Measurements from ENCODE around the gene PPM1E.
"Not testable (repeated sequence)": the region's sequence is repeated elsewhere in the genome, so short reads cannot be mapped to it uniquely, and the experiment has no call there.

The PPM1E gene

DNA sequence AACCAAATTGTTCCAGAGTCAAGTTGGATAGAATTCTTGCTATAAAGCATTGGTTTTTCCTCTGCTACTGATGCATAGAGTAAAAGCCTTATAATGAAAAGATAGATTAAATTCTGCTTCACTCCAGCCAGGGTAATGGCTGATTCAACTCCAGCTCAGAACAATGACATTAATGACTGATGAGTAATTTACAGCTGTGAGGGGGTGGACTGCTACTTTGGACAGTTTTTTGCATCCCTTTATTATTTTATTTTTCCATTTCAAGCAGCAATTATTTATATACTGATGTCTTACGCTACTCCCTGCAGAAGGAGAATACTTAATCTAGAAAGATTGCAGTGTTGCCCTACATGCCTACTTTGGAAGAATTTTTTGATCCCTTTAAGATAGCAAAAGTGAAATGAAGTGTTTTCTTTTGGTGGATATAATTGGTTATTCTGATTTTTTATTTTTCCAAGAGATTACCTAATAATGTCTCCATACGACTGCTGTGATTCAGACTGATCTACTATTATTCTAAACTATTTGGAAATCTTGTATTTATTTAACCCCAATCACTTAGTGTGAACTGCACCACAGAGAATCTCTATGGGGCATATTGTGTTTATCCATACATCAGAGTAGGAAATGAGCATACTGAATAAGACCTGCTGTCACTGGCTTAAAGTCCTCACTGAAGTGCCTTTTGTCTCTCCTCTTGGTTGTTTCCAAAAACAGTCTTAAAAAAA lies 201.5 kb downstream of the PPM1E start:
- DNase-seq = peak in 3 of 4 experiments; percentile 33 to 56 (median 49)

DNA sequence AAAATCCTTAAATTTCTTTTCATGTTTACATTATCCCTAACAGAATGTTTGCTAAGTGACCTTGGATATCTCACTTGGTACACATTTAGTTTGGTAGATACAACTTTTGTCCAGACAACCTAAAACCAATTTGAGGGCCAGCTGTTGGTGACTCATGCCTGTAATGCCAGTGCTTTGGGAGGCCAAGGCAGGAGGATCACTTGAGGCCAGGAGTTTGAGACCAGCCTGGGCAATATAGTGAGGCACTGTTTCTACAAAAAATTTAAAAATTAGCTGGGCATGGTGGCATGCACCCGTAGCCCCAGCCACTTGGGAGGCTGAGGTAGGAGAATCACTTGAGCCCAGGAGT lies 202.0 kb downstream of the PPM1E start:
- DNase-seq = not testable (repeated sequence)

GRCh38 chr17:58960068-58960467 lies 204.4 kb downstream of the PPM1E start:
- DNase-seq = peak in 3 of 4 experiments; percentile 43 to 62 (median 46)

DNA sequence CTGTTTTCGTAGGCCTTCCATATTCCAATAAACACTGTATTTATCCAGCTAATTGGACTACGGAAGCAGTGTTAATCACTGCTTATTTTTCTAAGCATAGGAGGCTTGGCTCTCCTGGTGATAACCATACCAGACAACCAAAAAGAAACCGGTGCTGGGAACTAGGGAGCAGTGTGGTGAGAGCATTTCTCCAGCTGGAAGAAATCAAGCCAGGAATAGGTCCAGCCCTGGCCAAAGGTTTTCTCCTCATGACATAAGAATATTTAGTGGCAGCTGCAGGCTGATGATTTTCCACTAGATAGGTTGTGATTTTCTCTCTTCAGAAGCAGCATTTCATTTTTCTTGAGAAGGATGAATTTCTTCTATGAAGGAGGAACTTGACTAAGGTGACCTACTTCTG lies 209.6 kb downstream of the PPM1E start:
- no peak for DNase-seq

GRCh38 chr17:58966208-58966607 lies 210.6 kb downstream of the PPM1E start:
- DNase-seq = no peak

DNA sequence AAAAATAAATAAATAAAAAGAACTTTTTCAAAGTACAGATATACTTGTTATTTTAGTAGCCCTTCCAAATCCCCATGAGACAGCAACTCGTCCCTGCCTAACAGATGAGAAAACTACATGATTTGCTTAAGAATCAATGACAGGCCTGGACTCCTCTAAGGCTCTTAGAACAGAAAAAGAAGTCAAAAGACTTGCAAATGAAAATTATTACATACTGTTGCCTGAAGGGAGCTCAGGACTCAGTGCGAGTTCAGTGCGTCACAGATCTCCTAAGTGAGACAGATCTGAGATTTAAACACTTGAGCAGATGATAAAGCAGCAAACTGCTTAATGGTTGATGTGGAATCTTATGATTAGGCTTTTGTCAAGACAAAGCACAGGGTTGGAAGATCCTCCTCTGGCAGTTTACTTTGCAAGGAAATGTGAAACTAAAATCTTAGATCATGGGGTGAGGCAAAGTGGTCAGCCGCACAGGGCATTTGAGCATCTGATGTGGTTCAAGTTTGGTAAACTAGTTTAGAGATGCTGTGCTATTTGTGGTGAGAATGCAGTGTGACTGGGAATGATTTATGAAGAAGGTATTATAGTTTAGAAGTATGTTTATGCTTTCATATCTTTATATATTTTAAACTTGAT lies 212.9 kb downstream of the PPM1E start:
- no peak for DNase-seq

GRCh38 chr17:58969156-58969555 lies 213.5 kb downstream of the PPM1E start:
- peak in 3 of 4 experiments; percentile 40 to 61 (median 52) for DNase-seq

DNA sequence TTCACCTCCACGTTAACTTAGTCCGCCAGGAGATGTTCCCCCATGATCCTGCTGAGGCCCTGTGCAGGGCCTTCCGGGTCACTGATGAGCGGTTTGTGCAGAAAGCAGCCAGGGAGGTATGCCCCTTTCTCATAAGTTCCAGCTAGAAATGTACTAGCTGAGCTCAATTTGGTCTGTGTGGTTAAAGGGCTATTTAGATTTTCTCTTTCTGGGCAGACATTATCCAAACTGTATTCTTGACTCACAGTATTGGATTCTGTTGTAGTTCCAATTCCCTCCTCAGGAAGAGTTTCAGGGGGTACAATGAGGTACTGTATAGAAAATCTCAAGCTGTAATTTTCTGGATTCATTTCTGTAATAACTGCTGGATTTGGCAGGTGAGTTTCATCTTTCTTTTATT lies 214.0 kb downstream of the PPM1E start:
- no peak for DNase-seq

DNA sequence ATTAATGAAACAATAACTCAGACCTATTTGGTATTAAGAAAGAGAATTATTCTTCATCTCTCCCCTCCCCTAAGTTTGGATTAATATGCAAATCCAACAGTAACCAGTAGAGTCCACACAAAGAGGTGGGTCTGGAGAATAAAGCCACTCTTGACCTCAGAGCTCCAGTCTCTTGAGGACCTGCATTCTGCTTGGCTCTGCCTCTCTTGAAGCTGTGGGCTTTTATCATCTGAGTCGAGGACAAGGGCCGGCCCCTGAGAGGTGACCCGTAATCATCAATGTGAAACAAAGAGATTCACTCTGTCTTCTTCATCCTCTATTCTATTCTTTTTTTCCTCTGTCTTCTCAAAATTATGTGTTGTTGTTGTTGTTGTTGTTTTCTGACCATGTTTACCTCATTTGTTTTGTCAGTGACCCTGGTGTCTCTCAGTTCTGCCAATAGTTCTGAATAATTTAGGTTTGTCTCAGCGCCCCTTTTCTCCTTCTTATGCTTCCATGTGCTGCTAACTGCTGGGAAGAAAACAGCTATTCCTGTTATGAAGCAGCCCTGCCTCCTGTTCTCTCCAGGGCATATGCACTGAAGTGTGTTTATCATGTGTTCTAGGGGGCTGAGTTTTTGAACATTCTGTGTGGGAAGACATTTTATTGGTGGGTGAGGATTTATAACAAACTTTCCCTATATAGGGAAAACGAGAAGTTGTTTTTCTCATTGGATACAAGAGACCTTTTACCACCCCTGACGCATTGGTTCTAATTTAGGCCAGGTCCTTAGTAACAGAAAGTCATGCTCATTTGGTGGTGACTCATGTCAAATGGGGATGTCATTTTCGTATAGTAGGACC lies 215.2 kb downstream of the PPM1E start:
- DNase-seq = peak; percentile 71 to 93 (median 82)

- no peak for DNase-seq
Observed at GRCh38 chr17:58974354-58974753, 218.7 kb downstream of the PPM1E start.

GRCh38 chr17:58976541-58976940 lies 220.9 kb downstream of the PPM1E start:
- DNase-seq = no peak

- DNase-seq = no peak
Observed at GRCh38 chr17:58980706-58981481, 225.2 kb downstream of the PPM1E start.

GRCh38 chr17:58982626-58983025 lies 227.0 kb downstream of the PPM1E start:
- DNase-seq = no peak

- peak in 3 of 4 experiments; percentile 34 to 41 (median 39) for DNase-seq
Observed at GRCh38 chr17:58985367-58985766, 229.7 kb downstream of the PPM1E start.

- DNase-seq = no peak
Observed at GRCh38 chr17:58985971-58986370, 230.3 kb downstream of the PPM1E start.

DNA sequence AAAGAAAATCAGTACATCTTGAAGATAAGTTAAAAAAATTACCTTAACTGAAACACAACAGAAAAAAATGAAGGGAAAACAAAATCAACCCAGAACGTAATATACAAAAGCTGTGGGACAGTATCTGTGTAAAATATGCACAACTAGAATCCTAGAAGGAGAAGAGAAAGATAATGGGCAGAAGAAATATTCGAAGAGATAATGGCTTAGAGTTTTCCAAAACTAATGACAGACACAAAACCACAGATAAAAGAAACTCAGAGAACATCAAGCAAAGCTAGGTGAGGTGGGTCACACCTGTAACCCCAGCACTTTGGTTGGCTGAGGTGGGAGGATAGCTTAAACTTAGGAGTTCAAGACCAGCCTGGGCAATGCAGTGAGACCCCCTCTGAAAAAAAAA lies 234.0 kb downstream of the PPM1E start:
- no peak for DNase-seq

- no peak for DNase-seq
Observed at GRCh38 chr17:58991718-58992331, 236.2 kb downstream of the PPM1E start.

DNA sequence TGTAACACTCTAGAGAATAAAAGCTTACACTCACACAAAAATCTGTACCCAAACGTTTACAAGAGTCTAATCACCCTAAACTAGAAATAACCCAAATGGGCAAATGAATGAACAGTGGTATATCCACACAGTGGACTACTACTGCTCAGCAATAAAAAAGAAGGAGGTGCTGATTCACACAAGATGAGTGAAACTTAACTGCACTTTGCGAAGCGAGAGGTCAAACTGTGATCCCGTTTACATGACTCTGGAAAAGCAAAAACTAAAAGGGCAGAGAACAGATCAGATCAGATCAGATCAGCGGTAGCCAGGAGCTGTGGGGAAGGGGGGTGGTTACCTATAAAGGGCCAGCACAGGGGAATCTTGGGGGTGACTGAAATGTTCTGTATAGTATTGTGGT lies 237.7 kb downstream of the PPM1E start:
- no peak for DNase-seq

- DNase-seq = peak in 3 of 4 experiments; percentile 21 to 39 (median 25)
Observed at GRCh38 chr17:58995247-58995940, 239.7 kb downstream of the PPM1E start.

DNA sequence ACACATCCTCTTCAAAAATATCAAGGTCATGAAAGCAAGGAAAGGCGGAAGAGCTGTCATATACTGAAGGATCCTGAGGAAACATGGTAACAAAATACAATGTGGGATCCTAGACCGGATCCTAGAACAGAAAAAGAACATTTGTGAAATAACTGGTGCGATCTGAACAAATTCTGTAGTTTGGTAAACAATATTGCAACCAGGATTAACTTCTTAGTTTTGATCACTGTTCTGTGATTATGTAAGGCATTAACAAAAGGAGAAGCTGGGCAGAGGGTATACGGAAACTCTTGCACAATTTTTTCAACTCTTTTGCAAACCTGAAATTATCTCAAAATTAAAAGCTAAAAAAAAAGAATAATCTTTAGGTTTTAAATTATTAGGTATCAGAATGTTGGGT lies 241.3 kb downstream of the PPM1E start:
- peak; percentile 42 to 84 (median 64) for DNase-seq

- peak in 3 of 4 experiments; percentile 17 to 38 (median 28) for DNase-seq
Observed at GRCh38 chr17:58997756-58998553, 242.3 kb downstream of the PPM1E start.

Measured in suppressor macrophage (primary cell).